OCI-M2 (cell line): Measurements from ENCODE around the gene ADARB2.

Experiments
- DNase-seq: peaks from one replicate; lab custom pipeline; 2025; ENCODE audit not compliant: unreplicated experiment; lab: John Stamatoyannopoulos, UW

Gene ADARB2

GRCh38 chr10:1378473-1378872 is 358.9 kb downstream of the ADARB2 start:
- DNase-seq, result no peak

GRCh38 chr10:1377740-1378397 is 359.5 kb downstream of the ADARB2 start:
- DNase-seq, result no peak

- no peak for DNase-seq
Measured at GRCh38 chr10:1377231-1377630, 360.1 kb downstream of the ADARB2 start.

GRCh38 chr10:1376384-1376945 is 360.9 kb downstream of the ADARB2 start:
- no peak for DNase-seq

DNA sequence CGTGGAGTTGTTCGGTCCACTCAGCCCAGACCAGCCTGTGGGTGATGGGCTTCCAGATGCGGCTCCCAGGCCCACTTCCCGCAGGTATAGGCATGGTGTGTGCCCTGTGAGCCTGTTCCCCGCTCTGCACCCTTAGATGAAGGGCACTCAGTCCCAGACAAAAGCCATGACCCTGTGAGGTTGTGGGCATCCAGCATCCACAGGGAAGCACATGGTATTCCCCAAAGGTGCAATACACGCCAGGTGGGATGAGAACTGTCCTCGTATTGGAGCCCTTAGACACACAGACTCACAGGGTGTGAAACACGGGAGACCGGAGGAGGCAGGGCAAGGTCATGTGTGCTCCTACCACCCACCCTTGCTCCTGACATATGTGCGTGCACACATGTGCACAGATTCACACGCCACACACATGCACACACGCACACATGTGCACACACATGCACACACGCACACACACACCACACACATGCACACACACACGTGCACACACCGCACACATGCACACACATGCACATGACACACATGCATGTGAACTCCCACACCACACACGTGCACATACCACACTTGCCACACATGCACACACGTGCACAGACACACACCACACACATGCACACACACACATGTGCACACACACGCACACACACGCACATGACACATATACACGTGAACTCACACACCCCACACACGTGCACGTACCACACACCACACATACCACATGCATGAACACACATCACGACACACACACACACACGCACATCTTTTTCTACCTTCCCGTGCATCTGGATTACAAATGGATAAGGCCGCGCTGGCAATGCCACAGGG is 361.8 kb downstream of the ADARB2 start:
- DNase-seq, result no peak

DNA sequence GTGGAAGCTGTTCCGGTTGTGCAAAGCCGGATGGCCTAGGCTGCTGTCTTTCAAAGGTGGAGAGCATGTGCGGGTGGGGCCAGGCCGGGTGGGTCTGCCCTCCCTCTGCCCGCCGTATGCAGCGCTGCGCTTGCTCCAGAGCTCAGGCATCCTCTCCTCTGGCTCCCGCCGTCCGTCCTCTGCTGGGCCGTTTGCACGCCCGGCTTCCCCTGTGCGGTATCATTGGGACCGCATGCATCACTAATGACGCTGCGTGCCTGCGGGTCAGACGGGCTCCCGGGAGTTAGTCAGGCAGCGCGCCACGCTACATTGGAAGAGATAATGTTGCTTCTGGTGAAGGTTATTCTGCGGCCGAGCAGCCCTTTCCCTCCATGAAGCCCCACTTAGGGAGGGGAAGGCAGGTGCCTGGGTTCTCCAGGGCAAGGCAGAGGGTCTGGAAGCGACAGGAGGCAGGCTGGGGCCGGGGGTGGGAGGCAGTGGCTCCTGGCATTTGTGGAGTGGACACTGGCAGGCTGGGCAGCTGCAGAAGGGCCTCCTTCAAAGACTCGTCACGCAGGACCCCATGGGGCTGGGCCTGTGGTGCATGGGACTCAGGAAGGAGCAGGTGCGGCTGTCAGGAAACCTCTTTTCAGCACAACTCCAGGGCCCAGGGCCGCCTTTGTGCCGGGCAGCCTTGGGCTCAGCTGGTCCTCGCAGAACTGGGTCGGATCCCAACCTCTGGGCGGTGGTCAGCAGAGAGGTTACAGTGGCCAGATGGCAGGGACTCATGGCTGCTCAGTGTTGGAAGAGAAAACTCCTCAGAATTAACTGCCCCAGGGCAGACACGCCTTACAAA is 362.6 kb downstream of the ADARB2 start:
- DNase-seq, result no peak

DNA sequence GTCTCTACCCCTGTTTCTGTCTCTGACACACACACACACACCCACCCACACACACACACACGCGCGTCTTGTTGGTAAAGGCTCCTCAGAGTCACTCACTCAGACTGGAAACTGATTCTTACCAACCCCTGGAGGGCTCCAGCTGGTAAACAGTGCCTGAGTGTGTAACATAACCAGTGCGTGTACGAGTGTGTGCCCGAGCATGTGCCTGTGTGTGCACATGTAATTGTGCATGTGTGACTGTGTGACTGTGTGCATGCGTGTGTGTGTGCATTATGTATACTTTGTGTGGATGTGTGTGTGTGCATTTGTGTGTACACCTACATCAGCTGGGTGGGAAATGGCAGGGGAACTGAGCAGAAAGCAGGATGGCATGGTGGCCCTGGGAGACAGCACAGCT is 364.0 kb downstream of the ADARB2 start:
- no peak for DNase-seq

DNA sequence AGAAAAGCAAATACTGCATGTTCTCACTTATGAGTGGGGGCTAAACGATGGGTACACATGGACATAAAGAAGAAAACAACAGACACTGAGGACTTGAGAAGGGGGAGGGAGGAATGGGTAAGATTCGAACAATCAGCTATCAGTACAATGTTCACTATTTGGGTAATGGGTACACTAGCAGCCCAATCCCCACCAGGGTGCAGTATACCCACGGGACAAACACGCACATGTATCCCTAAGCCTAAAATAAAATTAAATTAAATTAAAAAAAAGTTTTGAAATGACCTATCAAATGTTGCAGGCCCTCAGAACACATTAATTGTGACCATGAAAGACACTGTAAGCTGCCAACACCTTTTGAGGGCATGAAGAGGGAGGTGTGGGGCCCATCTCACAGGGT is 365.1 kb downstream of the ADARB2 start:
- no peak for DNase-seq

GRCh38 chr10:1370298-1370697 is 367.0 kb downstream of the ADARB2 start:
- no peak for DNase-seq

DNA sequence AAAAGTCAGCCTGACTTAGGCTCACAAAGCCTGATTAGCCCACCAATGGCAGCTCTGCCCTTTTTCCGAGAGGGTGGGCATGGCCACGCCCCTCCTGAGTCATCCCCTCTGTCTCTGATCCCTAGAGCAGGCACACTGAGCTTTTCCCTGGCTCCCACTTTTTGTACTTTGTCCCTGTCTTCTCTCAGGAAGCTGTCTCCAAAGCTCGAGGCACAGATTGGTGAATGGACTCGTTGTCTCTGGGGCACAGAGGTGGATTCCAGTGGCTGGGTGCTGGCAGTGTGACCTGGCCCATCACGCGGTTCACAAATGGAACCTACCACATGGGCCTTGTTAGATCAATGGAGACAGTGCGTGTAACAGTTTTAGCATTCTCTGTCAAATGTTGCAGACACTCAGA is 367.7 kb downstream of the ADARB2 start:
- DNase-seq, result no peak

GRCh38 chr10:1369197-1369596 is 368.1 kb downstream of the ADARB2 start:
- DNase-seq, result no peak

DNA sequence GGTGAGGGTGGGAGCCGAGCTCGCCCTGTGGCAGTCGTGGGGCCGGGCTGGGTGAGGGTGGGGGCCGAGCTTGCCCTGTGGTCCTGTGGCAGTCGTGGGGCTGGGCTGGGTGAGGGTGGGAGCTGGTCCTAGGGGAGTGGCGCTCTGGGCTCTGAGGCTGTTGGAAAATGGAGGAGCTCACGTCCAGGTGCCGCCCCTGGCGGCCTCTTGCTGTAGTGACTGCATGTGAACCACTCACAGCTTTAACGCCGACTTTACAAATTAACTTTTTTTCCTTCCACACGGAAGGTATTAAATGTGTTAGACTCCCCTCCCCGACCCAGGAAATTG is 368.5 kb downstream of the ADARB2 start:
- DNase-seq, result no peak

DNA sequence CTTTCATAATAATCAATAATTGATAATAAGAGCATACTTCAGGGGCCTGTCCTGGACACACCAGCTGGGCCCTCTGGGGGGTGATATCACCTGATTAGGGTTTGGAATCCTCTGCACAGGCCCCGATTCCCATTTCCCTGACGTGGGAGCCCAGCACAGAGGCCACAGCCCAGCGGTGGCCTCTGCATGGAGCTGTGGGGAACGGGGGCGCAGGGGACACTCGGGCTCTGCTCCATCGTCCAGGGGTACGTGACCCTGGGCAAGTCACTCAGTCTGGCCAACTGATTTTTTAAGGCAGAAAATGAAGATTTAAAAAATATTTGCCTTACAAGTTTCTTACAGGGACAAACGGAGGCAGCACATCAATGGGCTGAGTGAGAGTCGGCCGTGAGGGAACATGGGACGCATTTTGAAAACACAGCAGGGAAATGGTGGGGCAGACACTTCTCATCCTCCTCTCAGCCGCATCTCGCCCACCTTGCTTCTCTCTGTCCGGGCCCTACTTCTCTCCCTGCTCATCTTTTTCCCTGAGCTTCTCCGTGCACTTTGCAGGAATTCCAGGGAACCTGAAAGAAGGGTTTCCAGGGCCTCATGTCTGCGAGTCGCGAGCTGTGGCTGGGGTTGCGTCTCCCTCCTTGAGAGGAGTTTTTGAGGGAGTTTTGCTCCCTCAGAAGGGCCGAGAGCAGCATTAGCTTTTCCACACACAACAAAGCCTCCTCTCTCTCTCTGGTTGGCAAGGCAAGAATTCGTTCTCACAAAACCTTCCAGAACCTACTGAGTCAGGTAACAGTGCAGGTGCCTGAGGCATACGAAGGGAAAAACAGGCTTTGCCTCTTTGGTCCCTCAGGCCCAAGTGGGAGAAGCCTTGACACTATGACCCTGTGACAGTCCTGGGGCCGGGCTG is 369.1 kb downstream of the ADARB2 start:
- DNase-seq, result no peak

DNA sequence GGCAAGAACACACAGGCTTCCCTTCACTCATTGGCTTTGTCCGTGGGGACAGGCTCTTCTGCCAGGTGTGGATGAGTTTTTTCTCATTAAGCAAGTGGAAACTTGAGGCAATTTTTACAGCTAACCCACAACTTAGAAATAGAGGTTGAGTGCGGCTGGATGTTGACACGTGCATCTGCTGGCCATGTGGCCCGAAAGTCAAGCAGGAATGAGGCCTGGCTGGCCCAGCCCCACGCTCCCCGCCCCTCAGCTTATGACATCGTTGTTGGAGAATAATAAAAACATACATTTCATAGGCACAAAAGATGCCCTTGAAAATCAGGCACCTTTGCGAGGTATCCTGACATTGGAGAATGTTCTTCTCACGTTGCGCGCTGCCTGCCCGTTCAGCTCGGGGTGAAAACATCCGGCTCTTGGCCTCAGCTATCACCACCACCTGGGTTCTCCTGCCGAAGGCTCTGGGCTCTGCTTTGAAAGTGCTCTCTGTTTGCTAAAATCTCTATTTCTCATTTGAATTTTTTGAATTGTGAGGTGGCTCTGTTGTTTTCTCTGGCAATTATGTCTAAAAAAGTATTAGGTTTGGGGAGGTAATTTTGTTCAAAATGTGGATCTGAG is 370.4 kb downstream of the ADARB2 start:
- no peak for DNase-seq

DNA sequence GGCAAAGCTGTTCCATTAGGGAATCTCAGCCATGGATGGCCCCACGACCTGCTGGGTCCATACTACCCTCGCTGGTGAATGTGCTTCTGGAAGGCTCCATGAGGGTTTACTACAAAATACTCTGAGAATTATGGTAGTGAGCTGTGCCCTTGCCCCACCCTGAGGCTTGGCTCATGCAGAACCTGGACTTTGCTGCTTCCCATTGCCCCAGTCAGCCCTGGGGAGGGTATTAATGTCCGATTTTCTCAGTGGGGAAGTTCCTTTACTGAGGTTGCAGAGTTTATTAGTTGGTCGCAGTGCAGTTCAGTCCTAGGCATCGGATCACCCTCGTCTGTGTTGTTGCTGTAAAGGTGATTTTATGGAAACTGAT is 371.0 kb downstream of the ADARB2 start:
- no peak for DNase-seq

DNA sequence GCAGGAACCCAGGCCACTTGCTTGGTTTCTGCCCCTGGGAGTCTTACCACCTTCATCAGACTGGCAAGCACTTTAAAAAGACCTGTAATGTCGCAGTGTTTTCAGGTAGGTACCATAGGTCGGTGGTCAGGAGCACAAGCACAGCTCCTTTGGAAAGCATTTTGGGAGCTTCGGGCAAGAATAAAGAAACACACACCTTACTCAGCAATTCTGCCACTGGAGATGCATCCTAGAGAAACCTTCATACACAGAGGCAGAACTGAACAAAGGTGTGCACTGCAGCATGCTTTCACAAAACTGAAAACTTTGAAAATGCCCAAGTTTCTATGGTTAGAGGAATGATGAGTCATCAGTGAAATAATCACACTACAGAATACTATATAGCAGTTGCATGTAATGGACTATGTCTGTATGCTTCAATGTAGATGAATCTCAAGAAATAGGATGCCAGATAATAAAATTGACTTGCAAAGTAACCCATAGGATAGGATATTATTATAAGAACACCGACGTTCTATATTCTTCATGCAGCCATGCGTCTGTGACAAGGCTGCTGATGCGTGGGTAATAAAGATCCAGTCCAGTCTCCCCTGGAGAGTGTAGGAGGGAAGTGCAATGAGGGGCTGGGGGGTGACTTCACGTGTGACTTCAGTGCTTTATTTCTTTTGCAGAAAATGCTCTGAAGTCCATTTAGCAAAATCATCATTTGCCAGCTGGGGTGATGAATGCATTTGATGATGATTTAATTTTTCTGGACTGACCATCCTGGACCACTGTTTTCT is 371.6 kb downstream of the ADARB2 start:
- no peak for DNase-seq

DNA sequence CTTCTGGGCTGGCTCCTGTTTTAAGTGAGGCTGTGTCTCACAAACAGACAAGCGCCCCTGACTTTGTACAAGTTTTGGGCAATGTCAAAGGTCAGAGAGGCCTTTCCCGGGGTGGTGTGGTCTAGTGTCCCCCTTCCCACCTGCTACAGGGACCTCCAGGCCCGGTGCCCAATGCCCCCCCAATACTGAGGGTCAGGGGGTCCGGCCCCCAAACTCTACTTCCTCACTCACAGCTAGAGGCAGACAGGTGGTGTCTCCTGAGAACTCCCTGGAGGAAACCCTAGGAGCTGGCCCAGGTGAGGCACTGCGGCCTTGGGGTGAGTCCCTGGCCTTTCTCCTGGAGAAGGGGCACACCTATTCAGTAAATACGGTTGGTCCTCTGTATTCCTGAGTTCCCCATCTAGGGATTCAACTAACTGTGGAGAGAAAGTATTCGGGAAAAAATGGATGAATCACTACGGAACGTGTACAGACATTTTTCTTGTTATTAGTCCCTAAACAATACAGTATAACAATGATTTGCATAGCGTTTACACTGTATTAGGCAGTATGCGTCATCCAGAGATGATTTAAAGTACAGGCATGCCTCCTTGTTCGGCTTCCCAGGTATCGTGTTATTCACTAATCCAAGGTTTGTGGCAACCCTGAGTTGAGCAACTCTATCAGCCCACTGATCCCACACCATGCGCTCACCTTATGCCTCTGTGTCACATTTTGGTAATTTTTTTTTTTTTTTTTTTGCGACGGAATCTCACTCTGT is 373.0 kb downstream of the ADARB2 start:
- DNase-seq, result no peak

DNA sequence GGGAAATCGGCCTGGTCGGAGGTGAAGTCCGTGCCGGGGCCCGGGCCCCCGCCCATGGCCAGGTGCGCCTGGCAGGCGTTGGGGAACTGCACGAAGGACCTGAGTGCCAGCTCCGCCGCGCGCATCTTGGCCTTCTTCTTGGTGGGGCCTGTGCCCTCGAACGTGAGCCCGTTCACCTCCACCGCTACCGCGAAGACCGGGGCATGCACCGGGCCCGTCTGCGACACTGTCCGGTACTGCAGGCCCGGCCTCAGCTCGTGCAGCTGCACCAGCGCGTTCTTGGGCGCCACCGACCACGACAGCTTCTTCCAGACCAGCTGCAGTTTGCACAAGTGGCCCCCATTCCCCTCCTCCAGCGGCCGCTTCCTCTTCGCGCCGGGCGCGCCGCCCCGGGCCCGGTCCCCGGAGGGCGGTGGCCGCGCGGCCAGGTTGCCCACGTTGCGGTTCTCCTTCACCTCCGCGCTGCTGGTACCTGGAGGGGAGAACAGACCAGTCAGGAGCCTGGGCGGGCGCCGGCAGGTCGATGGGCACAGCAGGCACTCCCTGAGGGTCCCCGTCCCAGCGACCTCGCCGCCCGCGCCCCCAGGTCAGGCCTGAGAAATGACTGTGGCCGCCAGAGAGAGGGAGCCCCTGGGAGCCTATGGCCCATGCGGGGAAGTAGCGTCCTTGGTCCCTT is 373.7 kb downstream of the ADARB2 start:
- no peak for DNase-seq
